GM12892 (cell line): ENCODE measurements around the gene FBN3.

Experiments
- POLR2A ChIP-seq: IDR thresholded peaks from 2 replicates; pipeline ENCODE4 v1.6.1; 2011; ENCODE audit warnings: low read depth, low read length, control low read depth
- TAF1 ChIP-seq: IDR thresholded peaks from 2 replicates; pipeline ENCODE4 v1.6.1; 2011; ENCODE audit warnings: low read depth, mild to moderate bottlenecking, control low read depth, low read length, borderline replicate concordance

DNA sequence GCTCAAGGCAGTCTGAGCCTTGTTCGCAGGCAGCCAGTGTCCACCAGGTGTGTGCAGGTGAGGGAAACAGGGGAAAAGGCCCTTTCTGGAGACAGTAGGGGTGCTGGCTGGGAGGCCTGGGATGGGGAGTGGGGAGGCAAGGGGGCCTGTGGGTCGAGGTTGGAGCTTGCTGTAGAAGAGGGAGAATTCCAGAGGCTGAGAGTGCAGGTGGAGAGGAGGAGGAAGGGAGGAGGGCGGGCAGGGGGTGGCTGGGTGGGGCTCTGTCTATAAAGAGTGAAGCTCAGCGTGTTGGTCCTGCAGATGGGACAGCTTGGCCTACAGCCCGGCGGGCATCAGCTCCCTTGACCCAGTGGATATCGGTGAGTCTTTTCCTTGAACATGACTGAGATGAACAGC lies 96.9 kb downstream of the FBN3 start, which contains the start of gene CCL25:
- TF ChIP-seq TAF1 (no peak), POLR2A (no peak)
